Smooth muscle cell (in vitro differentiated cells): ENCODE measurements around the gene MACROD1. TPM values are rescaled to one million over a fixed set of nuclear protein-coding genes. Genes with fewer than 3 reads are reported as not detected.

Experiments
- DNase-seq: peaks from one replicate; lab custom pipeline; 2025; ENCODE audit not compliant: unreplicated experiment; lab: John Stamatoyannopoulos, UW
- H2AFZ ChIP-seq: fragments of 200-600 bp; sonication (generic); 2 replicates; pipeline ENCODE4 v1.6.0; 2016; ENCODE audit warnings: antibody characterized with exemption, low read depth, mild to moderate bottlenecking
- H3F3A ChIP-seq: fragments of 200-600 bp; sonication (generic); 2 replicates; pipeline ENCODE4 v1.6.0; 2017; ENCODE audit warnings: antibody characterized with exemption, low read depth
- H3K27ac ChIP-seq: fragments of 200-600 bp; sonication (generic); 2 replicates; pipeline ENCODE4 v1.5.1; 2016; ENCODE audit warnings: low read depth, mild to moderate bottlenecking
- H3K27me3 ChIP-seq: fragments of 200-600 bp; sonication (generic); 2 replicates; pipeline ENCODE4 v1.6.1; 2016; ENCODE audit warnings: low read depth, mild to moderate bottlenecking
- H3K36me3 ChIP-seq: fragments of 200-600 bp; sonication (generic); 2 replicates; pipeline ENCODE4 v1.5.1; 2016; ENCODE audit warnings: low read depth
- H3K4me1 ChIP-seq: fragments of 200-600 bp; sonication (generic); 2 replicates; pipeline ENCODE4 v1.5.1; 2016; ENCODE audit warnings: low read depth
- H3K4me2 ChIP-seq: fragments of 200-600 bp; sonication (generic); 2 replicates; pipeline ENCODE4 v1.6.0; 2016; ENCODE audit warnings: mild to moderate bottlenecking
- H3K4me3 ChIP-seq: fragments of 200-600 bp; sonication (generic); 2 replicates; pipeline ENCODE4 v1.5.1; 2016; ENCODE audit warnings: mild to moderate bottlenecking
- H3K79me2 ChIP-seq: fragments of 200-600 bp; sonication (generic); 2 replicates; pipeline ENCODE4 v1.6.0; 2016; ENCODE audit warnings: low read depth, mild to moderate bottlenecking
- H3K9ac ChIP-seq: fragments of 200-600 bp; sonication (generic); 2 replicates; pipeline ENCODE4 v1.6.0; 2016; ENCODE audit warnings: low read depth
- H3K9me3 ChIP-seq: fragments of 200-600 bp; sonication (generic); replicated peaks from 2 replicates; pipeline ENCODE4 v1.5.1; 2016; ENCODE audit warnings: low read depth
- H4K20me1 ChIP-seq: fragments of 200-600 bp; sonication (generic); 2 replicates; pipeline ENCODE4 v1.6.0; 2016; ENCODE audit warnings: low read depth
- WGBS: methylation state at CpG from one replicate; pipeline ENCODE4 v1.1.7; 2016; ENCODE audit warnings: low lambda C conversion rate; 5-methylcytosine and 5-hydroxymethylcytosine counted together
- polyA plus RNA-seq: library from polyadenylated mRNA; unstranded; fragments of >200 nt; fragmentation: Nextera tagmentation; extraction: Ambion mirVana; gene quantifications from 2 replicates; pipeline ENCODE4 v1.2.1, GENCODE V29; 2016
- total RNA-seq: library from RNA; depleted of rRNA; stranded (reverse); fragments of >200 nt; gene quantifications from 2 replicates; pipeline ENCODE4 v1.2.3, GENCODE V29; 2014
- TF ChIP-seq, protein P1 (sequence below): fragments of 200-600 bp; sonication (generic); IDR thresholded peaks from 2 replicates; pipeline ENCODE4 v1.5.1; 2017; ENCODE audit warnings: borderline replicate concordance, mild to moderate bottlenecking, antibody characterized with exemption; ENCODE audit not compliant: insufficient read depth, poor library complexity, severe bottlenecking

Gene MACROD1
- total and polyA plus RNA-seq, 2 experiments from 2014 or later, result 9.2 to 32.6 TPM

DNA sequence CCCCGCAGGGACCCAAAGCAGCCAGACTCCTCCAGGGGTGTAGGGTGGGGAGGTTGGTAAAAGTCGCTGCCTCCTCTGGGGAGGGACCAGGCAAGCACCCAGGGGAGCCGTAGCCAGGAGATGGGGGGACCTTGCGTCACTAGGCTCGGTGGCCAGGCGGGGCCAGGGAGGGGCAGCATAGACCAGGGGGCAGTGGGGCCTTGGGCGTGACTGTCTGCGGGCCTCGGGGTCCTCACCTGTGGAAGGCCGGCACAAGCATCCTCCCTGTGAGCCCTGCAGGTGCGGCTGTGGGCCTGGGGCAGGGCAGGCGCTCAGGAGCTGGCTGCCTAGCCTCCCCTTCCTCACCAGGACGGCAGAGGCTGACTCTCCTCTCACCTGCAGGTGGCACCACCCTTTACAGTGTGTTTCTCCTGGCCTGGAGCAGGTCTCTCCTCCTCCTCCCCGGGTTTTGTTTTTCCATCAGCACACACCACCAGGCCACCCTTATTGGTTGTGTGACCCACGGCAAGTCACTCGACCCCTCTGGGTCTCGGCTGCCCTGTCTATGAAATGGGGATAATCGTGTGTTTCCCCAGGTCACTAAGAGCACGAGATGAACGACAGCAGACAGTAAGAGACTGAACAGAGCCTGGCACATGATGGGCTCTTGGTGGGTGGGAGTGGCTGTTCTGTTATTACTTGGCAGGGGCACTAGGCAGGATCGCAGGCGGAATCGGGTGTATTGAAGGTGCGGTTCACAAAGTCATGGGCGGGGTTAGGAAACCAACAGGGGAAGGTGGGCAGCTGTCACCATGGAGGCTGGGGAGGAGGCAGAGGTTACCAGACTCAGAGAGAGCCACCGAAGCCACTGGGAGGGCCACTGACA is 77.5 kb downstream of the MACROD1 start:
- WGBS, result 81% methylated on average over 16 of the region's 26 CpGs
- Histone ChIP-seq H3K27ac (no peak overlapping the region), H3K79me2 (no peaks in the 10 kb centered on the region), H3K36me3 (no peaks in the 10 kb centered on the region), H3F3A (no peaks in the 10 kb centered on the region), H3K4me2 (no peak overlapping the region), H3K27me3 (no peaks in the 10 kb centered on the region), H2AFZ (no peak overlapping the region), H4K20me1 (no peaks in the 10 kb centered on the region), H3K4me3 (no peak overlapping the region), H3K9ac (no peak overlapping the region), H3K9me3 (no peaks in the 10 kb centered on the region), H3K4me1 (peaks cover 22% of the 10 kb centered on the region)
- TF ChIP-seq, protein P1, sequence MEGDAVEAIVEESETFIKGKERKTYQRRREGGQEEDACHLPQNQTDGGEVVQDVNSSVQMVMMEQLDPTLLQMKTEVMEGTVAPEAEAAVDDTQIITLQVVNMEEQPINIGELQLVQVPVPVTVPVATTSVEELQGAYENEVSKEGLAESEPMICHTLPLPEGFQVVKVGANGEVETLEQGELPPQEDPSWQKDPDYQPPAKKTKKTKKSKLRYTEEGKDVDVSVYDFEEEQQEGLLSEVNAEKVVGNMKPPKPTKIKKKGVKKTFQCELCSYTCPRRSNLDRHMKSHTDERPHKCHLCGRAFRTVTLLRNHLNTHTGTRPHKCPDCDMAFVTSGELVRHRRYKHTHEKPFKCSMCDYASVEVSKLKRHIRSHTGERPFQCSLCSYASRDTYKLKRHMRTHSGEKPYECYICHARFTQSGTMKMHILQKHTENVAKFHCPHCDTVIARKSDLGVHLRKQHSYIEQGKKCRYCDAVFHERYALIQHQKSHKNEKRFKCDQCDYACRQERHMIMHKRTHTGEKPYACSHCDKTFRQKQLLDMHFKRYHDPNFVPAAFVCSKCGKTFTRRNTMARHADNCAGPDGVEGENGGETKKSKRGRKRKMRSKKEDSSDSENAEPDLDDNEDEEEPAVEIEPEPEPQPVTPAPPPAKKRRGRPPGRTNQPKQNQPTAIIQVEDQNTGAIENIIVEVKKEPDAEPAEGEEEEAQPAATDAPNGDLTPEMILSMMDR, result peak; percentile 12
- no peak for DNase-seq

- Histone ChIP-seq H3K9me3 (no peaks in the 10 kb centered on the region), H3K4me1 (peaks cover 17% of the 10 kb centered on the region), H3K9ac (no peak overlapping the region), H3F3A (no peaks in the 10 kb centered on the region), H3K27me3 (no peaks in the 10 kb centered on the region), H3K4me2 (no peak overlapping the region), H4K20me1 (no peaks in the 10 kb centered on the region), H3K4me3 (no peak overlapping the region), H2AFZ (no peak overlapping the region), H3K36me3 (no peaks in the 10 kb centered on the region), H3K27ac (no peak overlapping the region), H3K79me2 (no peaks in the 10 kb centered on the region)
- DNase-seq, result no peak
- TF ChIP-seq, protein P1, result no peak
- WGBS, result 81% methylated on average over 19 of the region's 20 CpGs
Measured at GRCh38 chr11:64086258-64087123, 79.4 kb downstream of the MACROD1 start.

GRCh38 chr11:64085906-64086257 is 80.0 kb downstream of the MACROD1 start:
- H3K4me3 ChIP-seq, result no peak overlapping the region
- DNase-seq, result no peak
- no peaks in the 10 kb centered on the region for H3F3A ChIP-seq
- H3K27ac ChIP-seq, result no peak overlapping the region
- no peak overlapping the region for H2AFZ ChIP-seq
- TF ChIP-seq, protein P1, result no peak
- peaks cover 13% of the 10 kb centered on the region for H3K4me1 ChIP-seq
- WGBS, result 72% methylated on average over 4 of the region's 5 CpGs
- H3K9ac ChIP-seq, result no peak overlapping the region
- no peaks in the 10 kb centered on the region for H3K36me3 ChIP-seq
- no peaks in the 10 kb centered on the region for H4K20me1 ChIP-seq
- H3K9me3 ChIP-seq, result no peaks in the 10 kb centered on the region
- no peaks in the 10 kb centered on the region for H3K79me2 ChIP-seq
- no peak overlapping the region for H3K4me2 ChIP-seq
- no peaks in the 10 kb centered on the region for H3K27me3 ChIP-seq
